Measurements from ENCODE around the gene SHISA7.

DNA sequence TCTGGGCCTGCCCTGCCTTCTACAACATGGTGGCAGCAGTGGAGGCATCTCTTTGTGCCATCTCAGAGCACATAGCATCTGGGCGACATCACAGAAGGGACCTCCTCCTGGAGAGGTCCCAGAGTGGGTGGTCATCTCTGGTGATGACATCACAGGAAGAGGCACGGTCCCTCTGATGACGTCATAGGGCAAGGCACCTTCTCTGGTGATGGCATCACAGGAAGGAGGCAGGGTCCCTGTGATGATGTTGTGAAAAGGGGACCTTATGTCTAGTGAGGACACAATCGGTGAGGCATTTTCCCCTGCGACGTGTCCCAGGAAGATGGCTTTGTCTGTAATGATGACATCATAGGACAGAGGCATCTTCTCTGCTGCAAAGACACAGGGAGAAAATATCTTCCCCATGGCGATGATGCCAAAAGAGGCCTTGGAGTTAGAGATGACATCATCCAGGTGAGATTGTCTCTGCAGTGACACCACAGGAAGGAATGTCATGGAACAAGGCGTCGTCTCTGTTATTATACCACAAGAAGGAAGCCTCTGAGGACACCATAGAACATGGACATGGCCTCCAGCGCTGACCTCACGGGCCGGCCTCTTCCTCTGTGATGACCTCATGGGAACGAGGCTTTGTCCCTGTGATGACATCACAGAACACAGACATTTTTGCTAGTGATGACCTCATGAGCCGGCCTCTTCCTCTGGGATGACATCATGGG, 10.7 kb downstream of the SHISA7 start:
- TF ChIP-seq CTCF (IDR thresholded peaks at IDR 0.05) = no peak
- TF ChIP-seq POLR2A (IDR thresholded peaks at IDR 0.05) = no peak
